ENCODE data around the gene COMMD10.

COMMD10 gene

GRCh38 chr5:116229131-116229689, 144.4 kb downstream of the COMMD10 start:
- DNase-seq: no peak

- no peak for DNase-seq
These were observed 146.5 kb downstream of the COMMD10 start for GRCh38 chr5:116231288-116231687.

GRCh38 chr5:116234681-116235080, 149.9 kb downstream of the COMMD10 start:
- no peak for DNase-seq

GRCh38 chr5:116237917-116238500, 153.2 kb downstream of the COMMD10 start:
- no peak for DNase-seq

DNA sequence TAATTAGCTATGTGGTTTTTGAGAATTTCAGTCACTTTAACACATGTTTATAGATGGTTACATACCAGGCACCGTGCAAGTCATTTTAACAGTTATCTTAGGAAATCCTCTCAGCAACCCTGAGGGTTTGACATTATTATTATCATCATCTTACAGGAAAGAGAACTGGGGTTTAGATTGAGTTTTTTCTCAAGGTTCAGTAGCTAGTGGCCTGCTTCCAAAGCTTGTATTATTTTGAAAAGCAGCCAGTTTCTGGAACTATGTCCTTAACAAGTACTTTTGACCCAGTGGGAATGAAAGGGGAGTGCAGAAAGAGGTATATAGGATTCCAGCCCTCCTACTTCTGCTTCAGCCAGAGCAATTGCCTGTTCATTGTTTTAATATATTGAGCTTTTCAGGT, 157.5 kb downstream of the COMMD10 start:
- no peak for DNase-seq

GRCh38 chr5:116248432-116248831, 163.6 kb downstream of the COMMD10 start:
- no peak for DNase-seq

GRCh38 chr5:116249648-116250047, 164.8 kb downstream of the COMMD10 start:
- DNase-seq: no peak

GRCh38 chr5:116256717-116257116, 171.9 kb downstream of the COMMD10 start:
- no peak for DNase-seq

DNA sequence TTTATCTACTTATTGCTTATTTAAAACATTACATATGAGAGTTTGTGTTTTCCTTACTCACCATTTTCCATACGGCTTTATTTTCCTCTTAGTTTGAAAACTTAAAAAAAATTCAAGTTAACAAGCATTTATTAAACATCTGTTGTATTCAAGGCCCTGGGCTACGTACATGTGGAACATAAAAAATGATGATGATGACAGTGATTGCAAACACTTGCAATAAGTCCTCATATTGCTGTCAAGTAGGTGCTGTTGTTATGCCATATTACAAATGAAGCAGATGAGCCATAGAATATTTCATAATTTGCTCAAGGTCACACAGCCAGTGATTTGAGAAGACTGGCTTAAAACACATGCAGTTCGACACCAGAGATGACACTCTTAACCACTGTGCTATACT, 180.6 kb downstream of the COMMD10 start:
- no peak for DNase-seq

GRCh38 chr5:116271446-116272025, 186.7 kb downstream of the COMMD10 start:
- DNase-seq: no peak

DNA sequence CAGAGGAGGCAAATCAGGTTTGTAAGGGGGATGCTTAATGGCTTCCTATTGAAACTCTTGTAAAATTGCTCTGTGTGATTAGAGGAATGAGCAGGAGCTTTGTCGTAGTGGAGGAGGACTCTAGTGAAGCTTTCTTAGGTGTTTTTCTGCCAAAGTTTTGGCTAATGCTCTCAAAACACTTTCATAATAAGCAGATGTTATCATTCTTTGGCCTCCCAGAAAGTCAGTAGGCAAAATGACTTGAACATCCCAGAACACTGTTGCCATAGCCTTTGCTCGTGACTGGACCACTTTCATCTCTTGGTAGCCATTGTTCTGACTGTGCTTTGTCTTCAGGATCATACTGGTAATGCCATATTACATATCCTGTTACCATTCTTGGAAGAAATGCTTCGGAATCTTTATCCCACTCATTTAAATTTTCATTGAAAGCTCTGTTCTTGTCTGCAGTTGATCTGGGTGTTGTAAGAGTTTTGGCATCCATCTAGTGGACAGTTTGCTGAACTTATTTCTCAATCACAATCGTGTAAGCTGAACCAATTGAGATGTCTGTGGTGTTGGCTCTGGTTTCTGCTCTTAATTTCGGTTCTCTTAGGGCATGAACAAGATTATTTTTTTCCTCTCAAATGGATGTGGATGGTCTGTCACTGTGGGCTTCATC, 187.6 kb downstream of the COMMD10 start:
- DNase-seq: no peak

DNA sequence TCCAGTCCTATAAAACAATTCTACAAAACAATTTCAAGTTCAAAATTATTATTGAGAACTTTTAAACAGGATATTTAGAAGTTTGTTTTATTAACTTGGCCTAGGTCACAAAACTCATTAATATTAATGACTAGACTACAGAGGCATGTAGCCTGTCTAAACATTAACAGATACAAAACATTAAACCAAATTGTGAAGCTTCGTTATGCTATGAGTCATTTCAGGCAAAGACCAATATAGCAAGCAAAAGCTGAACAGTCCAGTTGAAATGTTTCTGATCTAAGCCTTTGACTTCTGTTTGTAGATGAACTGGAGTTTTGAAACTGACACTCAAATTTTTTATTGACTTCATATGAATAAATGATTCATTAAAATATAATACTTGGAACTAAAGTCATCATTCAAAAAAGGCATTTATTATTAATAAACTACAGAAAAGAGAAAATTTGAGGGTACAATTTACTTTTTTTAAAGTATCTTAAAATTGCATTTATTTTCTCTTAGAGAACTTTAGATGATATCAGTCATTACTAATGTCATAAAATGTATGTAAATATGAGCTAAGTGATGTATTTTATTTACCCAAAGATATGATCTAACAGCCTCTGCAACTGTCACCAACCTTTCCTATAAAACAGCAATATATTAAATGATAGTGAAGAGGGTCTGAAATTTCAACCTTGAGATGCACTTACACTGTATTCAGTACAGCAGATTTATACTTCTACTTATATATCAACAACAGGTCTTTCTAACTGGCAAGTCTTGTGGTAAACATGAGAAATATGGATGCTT, 188.8 kb downstream of the COMMD10 start:
- DNase-seq: no peak

GRCh38 chr5:116274251-116274650, 189.4 kb downstream of the COMMD10 start:
- no peak for DNase-seq

DNA sequence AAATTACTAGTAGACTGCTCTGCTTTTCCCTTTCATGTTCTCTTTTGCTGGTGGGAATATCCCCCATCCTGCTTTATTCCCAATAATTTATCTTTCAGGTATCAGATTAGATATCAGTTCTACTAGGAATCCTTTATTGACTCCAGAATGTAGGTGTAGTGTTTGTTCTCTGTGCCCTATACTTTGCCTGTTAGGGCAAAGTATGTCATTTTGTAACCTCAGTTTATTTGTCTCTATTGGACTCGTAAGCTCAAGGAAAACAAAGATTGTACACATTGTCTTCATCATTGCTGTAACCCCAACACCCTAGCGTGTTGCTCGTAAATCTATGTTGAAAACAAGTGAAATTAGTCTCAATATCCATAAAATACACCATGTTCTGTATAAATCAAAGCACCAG, 190.5 kb downstream of the COMMD10 start:
- no peak for DNase-seq

GRCh38 chr5:116276952-116277351, 192.1 kb downstream of the COMMD10 start:
- no peak for DNase-seq

GRCh38 chr5:116280149-116280803, 195.5 kb downstream of the COMMD10 start:
- no peak for DNase-seq

DNA sequence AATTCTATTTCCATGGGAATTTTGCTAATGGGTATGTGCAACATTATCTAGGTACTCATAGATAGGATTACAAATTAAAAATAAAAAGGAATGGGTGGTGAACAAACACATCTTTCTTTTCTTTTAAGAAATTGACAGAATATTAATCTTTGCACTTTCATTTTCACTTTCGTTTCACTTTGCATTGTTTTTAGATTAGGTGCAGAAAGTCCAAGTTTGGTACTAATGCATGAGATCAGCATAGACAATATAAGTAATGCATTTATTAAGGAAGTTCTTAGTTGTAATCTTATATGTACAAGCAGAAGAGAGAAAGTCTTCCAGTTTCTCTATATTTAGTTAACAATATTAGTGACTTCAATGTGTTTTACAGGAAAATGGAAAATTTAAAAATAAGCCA, 196.5 kb downstream of the COMMD10 start:
- no peak for DNase-seq

- DNase-seq: no peak
These were observed 203.7 kb downstream of the COMMD10 start for GRCh38 chr5:116288524-116288923.

- no peak for DNase-seq
These were observed 204.5 kb downstream of the COMMD10 start for GRCh38 chr5:116289276-116289675.

- no peak for DNase-seq
These were observed 206.4 kb downstream of the COMMD10 start for GRCh38 chr5:116291271-116291670.

GRCh38 chr5:116292321-116292720, 207.5 kb downstream of the COMMD10 start:
- no peak for DNase-seq

- DNase-seq: no peak
These were observed 211.7 kb downstream of the COMMD10 start for GRCh38 chr5:116296335-116297072.

Data from GDM1 (cell line).